ENCODE data around the gene ZSWIM1.

DNA sequence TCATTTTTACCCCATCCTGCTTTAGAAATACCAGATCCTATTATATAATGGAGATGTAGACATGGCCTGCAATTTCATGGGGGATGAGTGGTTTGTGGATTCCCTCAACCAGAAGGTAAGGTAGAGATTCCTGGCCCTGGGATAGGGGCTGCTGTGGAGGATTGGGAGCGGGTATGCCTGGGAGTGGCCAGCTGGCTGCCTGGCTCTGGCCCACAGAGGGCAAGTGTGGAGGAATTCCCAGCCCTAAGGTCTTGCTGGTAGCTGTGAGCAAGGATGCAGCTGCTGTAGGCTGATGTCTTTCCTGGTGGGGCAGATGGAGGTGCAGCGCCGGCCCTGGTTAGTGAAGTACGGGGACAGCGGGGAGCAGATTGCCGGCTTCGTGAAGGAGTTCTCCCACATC is 16.7 kb downstream of the ZSWIM1 start:
- TF ChIP-seq ZNF274 (IDR thresholded peaks at IDR 0.05; ENCODE audit: low read depth, low read length) = no peak
- TF ChIP-seq SUZ12 (IDR thresholded peaks at IDR 0.05; ENCODE audit: extremely low read depth, insufficient read depth, insufficient read length) = no peak
- no peak for TF ChIP-seq YY1 (IDR thresholded peaks at IDR 0.05; ENCODE audit: insufficient read depth, insufficient read length)

All from NT2/D1 (cell line).